ENCODE data around the gene ARL11.

GRCh38 chr13:49667773-49668172 lies 39.5 kb downstream of the ARL11 start:
- TF ChIP-seq GATA3 (IDR thresholded peaks at IDR 0.05; ENCODE audit: low read depth, low read length), result no peak
- TF ChIP-seq GATA2 (IDR thresholded peaks at IDR 0.05; ENCODE audit: low read depth, low read length), result no peak
